Measurements from ENCODE around the gene RRP8.

RRP8 gene

DNA sequence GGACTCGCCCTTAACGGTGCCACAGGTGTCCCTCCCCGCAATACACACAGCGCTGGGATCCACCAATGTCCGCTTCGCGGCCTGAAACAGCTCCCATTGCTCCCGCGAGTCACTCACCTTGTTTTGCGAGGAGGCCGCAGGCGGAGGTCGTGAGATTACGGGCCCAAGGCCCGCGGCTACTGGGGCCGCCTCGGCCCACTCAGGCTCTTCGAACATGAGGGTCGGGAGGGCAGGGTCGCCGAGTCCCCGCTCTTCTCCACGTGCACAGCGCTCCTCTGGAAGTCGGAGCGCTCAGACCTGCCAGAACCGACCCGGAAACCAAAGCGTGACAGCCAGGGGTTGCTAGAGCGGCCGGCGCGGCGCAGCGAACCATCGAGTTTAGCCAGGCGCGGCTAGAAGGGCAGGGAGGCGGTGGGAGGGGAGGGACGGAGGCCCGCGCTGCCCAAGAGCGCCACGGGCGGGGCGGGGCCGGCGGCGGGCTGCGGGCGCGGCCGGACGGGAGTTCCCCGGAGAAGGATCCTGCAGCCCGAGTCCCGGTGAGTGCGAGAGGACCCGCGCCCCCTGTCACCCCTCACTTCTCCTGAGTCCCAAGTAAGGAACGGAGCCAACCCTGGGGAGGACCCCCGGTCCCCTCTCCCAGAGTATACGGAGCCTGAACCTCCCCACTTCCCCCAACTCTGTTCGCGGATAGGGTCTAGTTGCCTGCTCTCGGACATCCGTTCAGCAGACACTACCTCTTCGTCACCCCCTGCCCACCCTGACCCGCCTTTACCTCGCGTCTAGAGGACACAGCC is at the start of gene RRP8, which contains the start of gene ILK:
Gene RRP8 (minus strand): TSS at position 330 of the 794 bp plus-strand sequence. CDS start 114 bp downstream, at position 216.
Gene ILK (plus strand): TSS at position 488 of the 794 bp plus-strand sequence. CDS start 498 bp downstream, outside the sequence.
- DNase-seq: peak; percentile 51

DNA sequence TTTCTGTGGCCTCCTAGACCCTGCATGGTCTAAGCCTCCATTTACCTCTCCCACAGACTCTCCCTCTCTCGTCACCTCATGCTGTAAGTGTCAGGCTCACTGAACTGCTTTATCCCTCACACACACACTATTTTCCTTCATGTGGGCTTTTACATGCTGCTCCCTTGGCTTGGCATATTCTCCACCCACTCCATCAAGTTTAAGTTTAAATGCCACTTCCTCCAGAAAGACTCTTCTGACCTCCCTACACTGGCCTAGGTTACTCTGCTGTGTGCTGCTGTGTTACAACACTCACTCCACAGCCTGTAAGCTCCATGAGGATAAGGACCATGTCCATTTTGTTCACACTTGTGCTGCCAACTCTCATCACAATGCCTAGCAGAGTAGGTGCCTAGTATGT is 49.7 kb upstream of the RRP8 start:
- no peak for DNase-seq

GRCh38 chr11:6652182-6652581 is 48.8 kb upstream of the RRP8 start:
- DNase-seq: no peak

DNA sequence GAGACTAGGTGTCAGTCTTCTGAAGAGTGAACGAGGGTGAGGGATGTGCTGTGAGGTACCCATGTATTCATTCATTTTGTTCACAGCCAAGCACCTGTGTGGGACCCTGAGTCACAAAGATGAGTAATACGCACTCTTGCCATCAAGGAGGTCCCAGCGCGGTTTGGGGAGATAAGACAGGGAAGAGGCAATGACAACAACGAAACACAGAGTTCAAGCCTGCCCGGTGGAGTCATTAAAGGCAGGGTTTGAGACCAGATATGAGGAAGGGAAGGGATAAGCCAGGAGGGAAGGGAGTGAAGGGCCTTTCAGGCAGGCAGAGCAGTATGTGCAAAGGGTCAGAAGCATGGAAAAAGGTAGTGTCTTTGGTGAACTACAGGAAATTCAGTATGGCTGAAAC is 47.6 kb upstream of the RRP8 start:
- DNase-seq: no peak

- no peak for DNase-seq
Measured at GRCh38 chr11:6650104-6650503, 46.7 kb upstream of the RRP8 start.

- no peak for DNase-seq
Measured at GRCh38 chr11:6648501-6648900, 45.1 kb upstream of the RRP8 start.

DNA sequence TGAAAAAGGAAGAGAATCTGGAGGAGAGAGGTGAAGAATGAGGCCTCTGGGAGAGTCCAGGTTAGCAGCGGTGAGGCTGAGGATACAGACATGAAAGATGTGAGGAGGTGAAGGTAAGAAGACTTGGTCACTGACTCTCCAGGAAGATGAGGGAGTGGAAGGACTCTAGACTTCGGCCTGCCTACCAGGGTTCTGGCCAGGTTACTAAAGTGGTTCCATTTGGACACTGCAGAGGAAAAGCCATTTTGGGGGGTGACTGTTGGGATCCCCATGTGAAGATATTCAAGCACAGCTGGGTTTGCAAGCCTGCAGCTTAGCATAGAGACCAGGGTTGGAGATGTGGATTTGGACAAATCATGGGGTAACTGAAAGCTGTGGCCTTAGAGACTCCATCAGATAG is 44.4 kb upstream of the RRP8 start:
- DNase-seq: no peak

- DNase-seq: no peak
Measured at GRCh38 chr11:6646918-6647679, 43.7 kb upstream of the RRP8 start.

GRCh38 chr11:6646576-6646917 is 43.1 kb upstream of the RRP8 start:
- DNase-seq: no peak

DNA sequence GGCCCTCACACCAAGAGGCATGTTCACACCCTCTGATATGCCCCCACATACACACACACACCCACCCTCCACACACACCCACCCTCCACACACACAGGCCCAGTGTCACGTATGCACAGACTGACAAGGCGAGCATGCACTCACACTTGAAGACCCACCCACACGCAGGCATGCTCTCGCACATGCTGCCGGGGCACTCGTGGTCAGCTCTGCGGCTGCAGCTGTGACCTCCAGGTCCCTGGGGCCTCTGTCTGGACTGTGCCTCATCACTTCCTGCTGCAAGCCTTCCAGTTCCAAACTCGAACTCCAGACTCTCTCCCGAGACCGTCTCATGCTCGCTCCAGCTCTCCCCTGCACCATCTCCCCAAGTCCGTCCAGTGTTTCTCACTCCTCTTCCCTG is 42.7 kb upstream of the RRP8 start:
- no peak for DNase-seq

DNA sequence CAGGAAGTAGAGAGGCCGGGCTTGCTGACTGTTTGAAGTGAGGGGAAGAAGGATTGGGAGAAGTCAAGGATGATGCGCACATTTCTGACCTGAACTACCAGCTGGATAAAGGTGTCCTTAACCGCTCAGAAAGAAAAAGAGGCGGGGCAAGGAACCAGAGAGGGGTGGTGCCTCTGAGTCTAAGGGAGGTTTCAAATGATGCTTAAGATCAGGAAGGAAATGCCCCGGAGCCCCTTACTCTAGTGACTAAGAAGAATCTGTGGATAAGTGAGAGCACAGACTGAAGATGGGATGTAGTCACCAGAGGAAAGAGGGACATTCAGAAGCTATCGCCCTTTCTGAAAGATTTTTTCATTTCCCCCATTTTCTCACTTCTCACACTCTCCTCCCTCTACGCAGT is 39.5 kb upstream of the RRP8 start:
- DNase-seq: no peak

- no peak for DNase-seq
Measured at GRCh38 chr11:6640985-6641701, 37.7 kb upstream of the RRP8 start.

DNA sequence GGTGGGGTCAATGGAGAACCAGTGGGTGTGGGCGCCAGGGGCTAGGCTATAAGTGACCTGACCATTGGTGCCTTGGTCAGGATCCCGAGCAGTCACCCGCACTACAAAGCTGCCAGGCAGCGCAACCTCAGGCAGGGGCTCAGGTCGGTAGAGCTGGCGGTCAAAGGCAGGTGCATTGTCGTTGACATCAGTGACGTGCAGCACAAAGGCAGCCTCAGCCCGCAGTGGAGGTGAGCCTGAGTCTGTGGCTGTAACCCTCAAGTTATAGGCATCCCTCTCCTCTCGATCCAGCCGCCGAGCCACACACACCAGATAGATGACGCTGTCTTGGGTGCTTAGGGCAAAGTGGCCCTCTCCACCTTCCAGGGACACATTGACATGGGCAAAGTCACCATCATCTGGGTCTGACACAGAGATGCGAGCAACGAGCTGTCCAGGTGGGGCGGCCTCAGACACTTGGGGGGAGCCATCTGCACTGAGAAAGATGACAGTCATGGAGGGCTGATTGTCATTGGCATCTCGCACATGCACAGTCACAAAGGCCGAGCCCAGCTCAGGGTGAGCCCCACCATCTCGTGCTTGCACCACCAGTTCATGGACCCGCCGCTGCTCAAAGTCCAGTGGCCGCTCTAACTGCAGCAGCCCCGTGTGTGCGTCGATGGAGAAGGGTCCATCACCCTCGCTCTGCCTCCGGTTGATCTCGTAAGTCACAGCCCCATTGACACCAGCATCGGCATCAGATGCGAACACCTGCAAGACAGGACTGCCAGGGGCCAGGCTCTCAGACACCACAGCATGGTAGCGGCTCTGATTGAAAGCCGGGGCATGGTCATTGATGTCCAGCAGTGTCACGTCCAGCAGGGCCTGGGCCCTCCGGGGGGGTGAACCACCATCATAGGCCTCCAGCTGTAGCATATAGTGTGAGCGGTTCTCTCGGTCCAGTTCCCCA is 36.9 kb upstream of the RRP8 start:
- no peak for DNase-seq

DNA sequence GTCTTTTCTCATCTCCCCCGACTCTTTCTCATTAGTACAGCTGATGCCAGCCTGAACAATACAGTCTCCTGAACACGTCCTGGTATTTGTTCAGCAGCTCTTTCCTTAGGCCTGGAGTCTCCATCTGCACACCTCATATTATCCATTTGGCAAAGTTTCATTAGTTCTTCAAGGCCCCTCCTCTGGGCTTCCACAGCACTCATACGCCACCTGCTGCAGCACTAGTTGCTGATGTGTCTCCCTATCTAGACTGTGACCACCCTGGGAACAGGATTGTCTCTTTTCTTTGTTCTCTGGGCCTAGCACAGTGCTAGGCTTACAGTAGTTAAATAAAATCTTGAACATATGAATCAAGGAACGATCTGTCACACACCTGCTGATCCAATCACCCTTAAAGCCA is 35.0 kb upstream of the RRP8 start:
- DNase-seq: no peak

DNA sequence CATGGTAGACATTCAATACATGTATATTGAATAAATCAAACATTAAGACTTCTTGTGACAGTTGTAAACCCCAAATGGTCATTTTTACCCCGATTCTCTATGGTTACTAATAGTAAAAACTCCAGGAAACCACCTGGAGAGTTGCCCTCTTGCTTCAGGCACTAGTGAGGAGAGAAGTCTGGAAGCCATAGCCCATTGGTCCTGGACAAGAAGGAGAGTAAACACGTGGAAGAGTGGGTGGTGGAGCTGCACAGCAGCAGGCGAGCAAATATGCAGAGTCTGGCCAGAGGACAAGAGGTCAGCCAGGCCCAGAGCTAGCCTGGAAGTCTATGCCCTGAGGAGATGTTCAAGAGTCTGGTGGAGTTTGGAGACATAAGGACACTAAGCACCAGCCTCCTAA is 34.5 kb upstream of the RRP8 start:
- no peak for DNase-seq

- DNase-seq: no peak
Measured at GRCh38 chr11:6636480-6636879, 33.1 kb upstream of the RRP8 start.

DNA sequence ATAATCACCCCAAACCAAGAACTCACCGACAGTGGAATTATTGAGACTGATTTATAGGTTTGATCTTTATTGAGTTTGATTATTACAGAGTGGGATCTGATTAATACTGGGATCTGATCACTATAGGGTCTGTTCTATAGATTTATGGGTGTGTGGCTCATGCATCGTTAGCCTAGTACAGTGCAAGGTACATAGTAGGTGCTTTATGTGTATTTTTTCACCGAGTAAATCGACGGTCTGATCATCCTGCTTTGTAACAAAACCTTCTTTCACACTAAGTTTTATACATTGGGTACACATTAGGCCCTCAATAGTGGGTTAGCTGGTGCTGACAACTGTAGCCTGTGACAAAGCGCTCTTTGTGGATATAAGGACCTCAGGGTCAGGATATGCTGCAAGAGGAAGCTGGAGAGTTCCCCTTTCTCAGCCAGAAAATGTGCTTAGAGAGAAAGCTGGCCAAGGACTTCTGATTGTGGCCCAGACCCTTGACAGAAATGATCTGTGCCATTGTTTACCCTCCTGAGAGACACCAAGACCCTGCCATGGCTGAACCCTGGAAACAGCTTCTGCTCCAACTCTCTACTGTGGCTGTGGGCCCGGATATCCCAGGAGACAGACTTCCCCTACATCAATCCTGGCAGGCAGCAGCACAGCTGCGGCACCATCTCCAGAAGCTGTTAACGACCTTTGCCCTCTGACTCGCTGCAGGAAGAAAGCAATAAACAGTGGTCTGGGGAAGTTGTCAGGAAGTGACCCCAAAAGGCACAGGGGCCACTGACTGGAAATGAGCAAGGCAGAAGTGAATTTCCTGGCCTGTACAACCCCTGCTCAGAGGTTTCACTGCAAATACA is 31.9 kb upstream of the RRP8 start:
- DNase-seq: no peak

GRCh38 chr11:6634534-6634933 is 31.1 kb upstream of the RRP8 start:
- no peak for DNase-seq

DNA sequence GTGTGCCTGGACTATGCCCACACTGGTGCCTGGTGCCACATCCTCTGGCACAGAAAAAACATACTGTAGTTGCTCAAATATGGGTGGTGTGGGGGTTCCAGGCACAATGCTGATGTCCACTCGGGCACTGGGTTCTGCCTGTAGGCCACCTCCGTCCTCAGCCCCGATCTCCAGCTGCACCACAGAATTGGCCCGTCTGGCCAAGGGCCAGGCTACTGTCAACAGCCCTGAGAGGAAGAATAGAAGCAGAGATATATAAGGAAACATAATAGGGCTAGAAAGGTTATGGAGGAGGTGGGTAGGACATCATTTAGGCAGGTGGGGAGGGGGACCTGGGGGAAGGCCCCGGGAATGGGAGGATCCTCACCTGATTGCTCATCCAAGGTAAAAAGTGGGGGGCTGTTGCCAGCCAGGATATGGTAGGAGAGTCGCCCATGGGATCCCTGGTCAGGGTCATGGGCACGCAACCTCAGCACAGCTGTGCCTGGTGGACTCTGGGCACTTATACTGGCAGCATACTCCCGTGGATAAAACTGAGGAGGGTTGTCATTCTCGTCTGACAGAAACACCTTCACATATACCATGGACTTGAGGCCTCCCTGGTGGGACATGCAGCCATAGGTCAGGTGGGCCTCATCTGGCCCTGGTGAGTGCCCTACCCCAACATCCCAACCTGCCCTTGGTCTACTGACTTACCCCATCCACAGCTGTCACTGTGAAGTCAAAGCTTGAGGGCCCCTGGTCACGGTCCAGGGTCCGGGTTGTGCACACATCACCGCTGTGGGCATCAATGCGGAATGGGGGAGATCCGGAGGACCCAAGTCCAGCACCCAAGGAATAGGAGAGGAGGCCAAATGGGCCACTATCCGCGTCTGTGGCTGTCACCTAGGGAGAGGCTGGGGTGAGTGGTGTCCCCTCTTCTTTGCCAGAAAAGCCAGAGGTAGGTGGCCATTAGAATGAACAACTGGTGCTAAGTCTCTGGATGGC is 30.3 kb upstream of the RRP8 start:
- DNase-seq: no peak
